Ecto neural progenitor cell (in vitro differentiated cells): Measurements from ENCODE around the gene COBL.

Experiments
- DNase-seq: peaks from one replicate; pipeline ENCODE4 v3.0.0-alpha.2; 2018; ENCODE audit warnings: low spot score

The COBL gene

GRCh38 chr7:51190969-51191368 is 125.6 kb downstream of the COBL start:
- no peak for DNase-seq

- no peak for DNase-seq
Measured at GRCh38 chr7:51189777-51190176, 126.8 kb downstream of the COBL start.

GRCh38 chr7:51188987-51189386 is 127.6 kb downstream of the COBL start:
- no peak for DNase-seq

- peak; percentile 79 for DNase-seq
Measured at GRCh38 chr7:51187941-51188340, 128.7 kb downstream of the COBL start.

GRCh38 chr7:51186531-51186930 is 130.1 kb downstream of the COBL start:
- no peak for DNase-seq

- DNase-seq: no peak
Measured at GRCh38 chr7:51182636-51183166, 133.9 kb downstream of the COBL start.

- no peak for DNase-seq
Measured at GRCh38 chr7:51180092-51180491, 136.5 kb downstream of the COBL start.

- no peak for DNase-seq
Measured at GRCh38 chr7:51175992-51176388, 140.6 kb downstream of the COBL start.

- DNase-seq: no peak
Measured at GRCh38 chr7:51175316-51175991, 141.2 kb downstream of the COBL start.

- DNase-seq: no peak
Measured at GRCh38 chr7:51165337-51165736, 151.3 kb downstream of the COBL start.

- peak; percentile 83 for DNase-seq
Measured at GRCh38 chr7:51162724-51163329, 153.8 kb downstream of the COBL start.

- no peak for DNase-seq
Measured at GRCh38 chr7:51161937-51162336, 154.7 kb downstream of the COBL start.

- peak; percentile 85 for DNase-seq
Measured at GRCh38 chr7:51160990-51161615, 155.5 kb downstream of the COBL start.

- DNase-seq: no peak
Measured at GRCh38 chr7:51160411-51160810, 156.2 kb downstream of the COBL start.

- DNase-seq: no peak
Measured at GRCh38 chr7:51158742-51159445, 157.7 kb downstream of the COBL start.

GRCh38 chr7:51158211-51158610 is 158.4 kb downstream of the COBL start:
- DNase-seq: no peak

GRCh38 chr7:51154201-51154600 is 162.4 kb downstream of the COBL start:
- no peak for DNase-seq

GRCh38 chr7:51152706-51153200 is 163.9 kb downstream of the COBL start:
- no peak for DNase-seq

- no peak for DNase-seq
Measured at GRCh38 chr7:51151455-51151854, 165.2 kb downstream of the COBL start.

GRCh38 chr7:51150193-51150592 is 166.4 kb downstream of the COBL start:
- DNase-seq: no peak

GRCh38 chr7:51148216-51148615 is 168.4 kb downstream of the COBL start:
- no peak for DNase-seq

- DNase-seq: no peak
Measured at GRCh38 chr7:51146816-51147586, 169.6 kb downstream of the COBL start.
